HepG2 (cell line): ENCODE data around the gene SDK1.

Source experiments
- ATM ChIP-seq: fragments of 450-650 bp; IDR thresholded peaks from 2 replicates; pipeline ENCODE4 v1.7.1; 2017; ENCODE audit warnings: mild to moderate bottlenecking, borderline replicate concordance
- MED1 ChIP-seq: sonication (generic); formaldehyde crosslinking; IDR thresholded peaks from 2 replicates; pipeline ENCODE4 v1.4.0; 2020; ENCODE audit warnings: missing genetic modification reagents
- ZNF274 ChIP-seq: sonication (generic); formaldehyde crosslinking; IDR thresholded peaks from 2 replicates; pipeline ENCODE4 v1.5.1; 2020; ENCODE audit warnings: mild to moderate bottlenecking, missing genetic modification reagents
- ZNF292 ChIP-seq: sonication (generic); formaldehyde crosslinking; IDR thresholded peaks from 2 replicates; pipeline ENCODE4 v1.8.1; 2022; ENCODE audit warnings: mild to moderate bottlenecking, low read depth, missing genetic modification reagents, borderline replicate concordance

DNA sequence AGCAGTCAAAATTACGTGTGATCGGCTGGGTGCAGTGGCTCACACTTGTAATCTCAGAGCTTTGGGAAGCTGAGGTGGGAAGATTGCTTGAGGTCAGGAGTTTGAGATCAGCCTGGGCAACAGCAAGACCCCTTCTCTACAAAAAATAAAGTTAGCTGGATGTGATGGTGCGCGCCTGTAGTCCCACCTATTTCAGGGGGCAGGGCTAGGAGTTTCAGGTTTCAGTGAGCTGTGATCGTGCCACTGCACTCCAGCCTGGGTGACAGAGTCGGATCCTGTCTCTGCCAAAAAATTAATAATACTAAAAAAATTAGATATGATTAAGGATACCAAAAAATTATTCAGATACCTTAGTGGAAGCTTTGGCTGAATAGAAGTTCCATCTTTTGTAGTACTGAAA is 136.4 kb downstream of the SDK1 start:
- TF ChIP-seq ZNF274 (no peak), MED1 (CRISPR knock-in tag) (no peak), ATM (no peak), ZNF292 (no peak)
